Suprapubic skin (tissue), 4 donors: ENCODE measurements around the gene LSG1. TPM values are rescaled to one million over a fixed set of nuclear protein-coding genes. Genes with fewer than 3 reads are reported as not detected.

Source experiments
- DNase-seq, 2 donors: peaks; one replicate each; pipeline ENCODE4 v3.0.0-alpha.2; 2019; ENCODE audit warnings: low spot score in 2 of 2
- H3K27ac ChIP-seq: fragments of 200-600 bp; sonication (generic); one replicate; pipeline ENCODE4 v1.5.1; 2019
- H3K27me3 ChIP-seq: fragments of 200-600 bp; sonication (generic); one replicate; pipeline ENCODE4 v1.5.1; 2019
- H3K36me3 ChIP-seq: fragments of 200-600 bp; sonication (generic); one replicate; pipeline ENCODE4 v1.5.1; 2019
- H3K4me1 ChIP-seq: fragments of 200-600 bp; sonication (generic); one replicate; pipeline ENCODE4 v1.5.1; 2019
- H3K4me3 ChIP-seq: fragments of 200-600 bp; sonication (generic); one replicate; pipeline ENCODE4 v1.5.1; 2019; ENCODE audit warnings: mild to moderate bottlenecking
- H3K9me3 ChIP-seq: fragments of 200-600 bp; sonication (generic); one replicate; pipeline ENCODE4 v1.5.1; 2019
- EP300 ChIP-seq: sonication (generic); formaldehyde crosslinking; IDR thresholded peaks from one replicate; pipeline ENCODE4 v1.6.1; 2017; ENCODE audit warnings: antibody characterized with exemption
- POLR2A ChIP-seq, 2 donors: fragments of 450-650 bp; IDR thresholded peaks; one replicate each; pipeline ENCODE4 v1.6.1; 2017; ENCODE audit warnings: antibody characterized with exemption in 2 of 2, mild to moderate bottlenecking in 2 of 2, moderate library complexity in 2 of 2
- POLR2AphosphoS5 ChIP-seq, 3 donors: sonication (generic); formaldehyde crosslinking; IDR thresholded peaks; one replicate each; pipeline ENCODE4 v1.6.1; 2017; ENCODE audit warnings: antibody characterized with exemption in 3 of 3
- WGBS: methylation state at CpG from one replicate; pipeline ENCODE4 v1.1.5; 2018; 5-methylcytosine and 5-hydroxymethylcytosine counted together
- total RNA-seq, 4 donors: library from RNA; depleted of rRNA; stranded (reverse); fragments of >200 nt; gene quantifications; one replicate each; pipeline ENCODE4 v1.1.0, GENCODE V29; 2016
- TF ChIP-seq, protein P1 (sequence below), 2 donors: fragments of 200-600 bp in 1 of 2; fragments of 450-650 bp in 1 of 2; sonication (generic) in 1 of 2; IDR thresholded peaks; one replicate each; pipeline ENCODE4 v1.5.1; 2016 to 2019; ENCODE audit warnings: antibody characterized with exemption in 2 of 2, mild to moderate bottlenecking in 1 of 2, moderate library complexity in 1 of 2

LSG1 gene
- total RNA-seq, 4 donors from 2014 or later, result 51.7 to 86.5 (median 56.6) TPM

DNA sequence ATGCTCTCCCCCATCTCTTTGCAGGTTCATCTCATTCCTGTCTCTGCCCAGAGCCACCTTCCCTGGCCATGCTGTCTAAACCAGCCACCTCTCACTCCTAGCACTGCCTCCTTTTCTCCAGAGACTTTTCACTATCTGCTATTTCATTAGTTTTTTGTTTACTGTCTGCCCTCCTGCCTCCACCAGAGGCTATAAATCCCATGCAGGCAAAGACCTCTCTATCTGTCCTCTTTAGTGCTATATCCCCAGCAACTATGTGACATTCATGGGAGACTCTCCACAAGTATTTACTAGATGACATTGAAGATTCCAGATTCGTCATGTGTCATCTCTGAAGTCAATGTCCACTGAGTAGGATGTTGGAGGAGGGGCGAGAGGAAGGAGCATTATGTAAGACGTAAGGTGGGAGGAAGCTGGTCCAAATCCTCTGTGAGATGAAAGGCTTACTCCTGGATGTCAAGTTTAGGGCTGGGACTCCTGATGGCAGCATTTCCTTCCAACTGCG lies 10.2 kb upstream of the LSG1 start:
- Histone ChIP-seq H3K9me3 (no peaks in the 10 kb centered on the region), H3K36me3 (no peaks in the 10 kb centered on the region), H3K4me3 (no peak overlapping the region), H3K27me3 (peaks cover 4% of the 10 kb centered on the region), H3K4me1 (peaks cover 33% of the 10 kb centered on the region), H3K27ac (peak overlapping the region; percentile 64)
- TF ChIP-seq POLR2AphosphoS5 (IDR thresholded peaks at IDR 0.05) (no peak), POLR2A (IDR thresholded peaks at IDR 0.05) (no peak), EP300 (no peak)
- TF ChIP-seq, protein P1, sequence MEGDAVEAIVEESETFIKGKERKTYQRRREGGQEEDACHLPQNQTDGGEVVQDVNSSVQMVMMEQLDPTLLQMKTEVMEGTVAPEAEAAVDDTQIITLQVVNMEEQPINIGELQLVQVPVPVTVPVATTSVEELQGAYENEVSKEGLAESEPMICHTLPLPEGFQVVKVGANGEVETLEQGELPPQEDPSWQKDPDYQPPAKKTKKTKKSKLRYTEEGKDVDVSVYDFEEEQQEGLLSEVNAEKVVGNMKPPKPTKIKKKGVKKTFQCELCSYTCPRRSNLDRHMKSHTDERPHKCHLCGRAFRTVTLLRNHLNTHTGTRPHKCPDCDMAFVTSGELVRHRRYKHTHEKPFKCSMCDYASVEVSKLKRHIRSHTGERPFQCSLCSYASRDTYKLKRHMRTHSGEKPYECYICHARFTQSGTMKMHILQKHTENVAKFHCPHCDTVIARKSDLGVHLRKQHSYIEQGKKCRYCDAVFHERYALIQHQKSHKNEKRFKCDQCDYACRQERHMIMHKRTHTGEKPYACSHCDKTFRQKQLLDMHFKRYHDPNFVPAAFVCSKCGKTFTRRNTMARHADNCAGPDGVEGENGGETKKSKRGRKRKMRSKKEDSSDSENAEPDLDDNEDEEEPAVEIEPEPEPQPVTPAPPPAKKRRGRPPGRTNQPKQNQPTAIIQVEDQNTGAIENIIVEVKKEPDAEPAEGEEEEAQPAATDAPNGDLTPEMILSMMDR (IDR thresholded peaks at IDR 0.05), result no peak
- no peak for DNase-seq
- WGBS, result 30% methylated on average over 4 of the region's 4 CpGs

DNA sequence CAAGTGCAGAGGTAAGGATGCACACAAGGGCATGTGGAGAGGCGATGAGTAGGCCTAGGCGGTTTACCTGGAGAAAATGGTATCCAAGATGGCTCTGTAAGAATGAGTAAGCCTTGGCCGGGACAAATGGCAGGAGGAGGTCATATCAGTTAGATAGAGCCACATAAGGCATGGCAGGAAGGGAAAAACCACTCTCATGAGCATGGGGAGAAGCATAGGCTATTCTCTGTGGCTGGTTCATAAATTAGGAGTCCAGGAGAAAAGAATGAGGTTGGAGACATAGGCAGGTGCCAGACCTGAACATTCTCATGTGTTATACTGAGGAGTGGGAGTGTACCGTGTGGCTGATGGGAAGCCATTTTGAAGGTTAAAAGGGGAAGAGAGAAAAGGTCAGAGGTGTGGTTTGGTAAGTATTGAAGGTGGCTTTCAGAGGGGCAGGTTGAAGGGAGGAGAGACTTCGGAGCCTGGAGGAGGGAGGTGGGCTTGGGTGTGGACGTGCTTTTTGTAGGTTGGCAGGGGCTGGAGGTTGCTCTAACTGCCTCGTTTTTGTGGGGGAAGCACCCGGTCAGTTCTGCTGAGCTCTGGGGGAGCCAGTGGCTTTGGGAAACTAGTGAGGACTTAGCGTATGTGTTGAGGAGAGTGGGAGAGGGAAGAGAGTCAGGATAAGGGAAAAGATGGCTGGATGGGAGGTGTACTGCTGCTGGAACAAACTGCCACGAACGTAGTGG lies 9.1 kb upstream of the LSG1 start:
- WGBS, result 75% methylated on average over 11 of the region's 11 CpGs
- no peaks in the 10 kb centered on the region for H3K36me3 ChIP-seq
- no peaks in the 10 kb centered on the region for H3K27me3 ChIP-seq
- no peak overlapping the region for H3K27ac ChIP-seq
- peaks cover 21% of the 10 kb centered on the region for H3K4me1 ChIP-seq
- H3K4me3 ChIP-seq, result no peak overlapping the region
- TF ChIP-seq, protein P1 (IDR thresholded peaks at IDR 0.05), result no peak
- no peak for TF ChIP-seq POLR2A (IDR thresholded peaks at IDR 0.05)
- TF ChIP-seq POLR2AphosphoS5 (IDR thresholded peaks at IDR 0.05), result no peak
- TF ChIP-seq EP300, result no peak
- H3K9me3 ChIP-seq, result no peaks in the 10 kb centered on the region
- DNase-seq, result no peak

DNA sequence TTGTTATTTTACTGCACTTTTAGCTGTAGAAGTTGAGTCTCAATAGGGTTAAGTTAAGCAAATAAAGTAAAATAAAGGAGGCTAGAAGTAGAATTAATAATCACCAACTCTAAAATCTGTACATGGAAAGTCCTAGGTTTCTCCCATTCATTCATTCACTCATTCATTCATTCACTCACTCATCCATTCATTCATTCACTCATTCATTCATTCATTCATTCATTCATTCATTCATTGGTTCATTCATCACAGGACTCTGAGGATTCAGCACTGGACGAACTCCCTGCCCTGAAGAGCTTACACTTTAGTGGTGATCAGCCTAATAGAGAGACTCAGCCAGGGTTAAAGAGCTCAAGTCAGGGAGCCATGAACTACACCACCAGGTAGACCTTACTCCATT lies 4.5 kb upstream of the LSG1 start:
- no peak for DNase-seq
- no peaks in the 10 kb centered on the region for H3K27me3 ChIP-seq
- H3K4me3 ChIP-seq, result no peak overlapping the region
- no peaks in the 10 kb centered on the region for H3K36me3 ChIP-seq
- TF ChIP-seq POLR2A (IDR thresholded peaks at IDR 0.05) (no peak), EP300 (no peak), POLR2AphosphoS5 (IDR thresholded peaks at IDR 0.05) (no peak)
- TF ChIP-seq, protein P1 (IDR thresholded peaks at IDR 0.05), result no peak
- no peak overlapping the region for H3K27ac ChIP-seq
- no peaks in the 10 kb centered on the region for H3K9me3 ChIP-seq
- H3K4me1 ChIP-seq, result peaks cover 20% of the 10 kb centered on the region
- 75% methylated on average over 1 of the region's 1 CpG for WGBS

DNA sequence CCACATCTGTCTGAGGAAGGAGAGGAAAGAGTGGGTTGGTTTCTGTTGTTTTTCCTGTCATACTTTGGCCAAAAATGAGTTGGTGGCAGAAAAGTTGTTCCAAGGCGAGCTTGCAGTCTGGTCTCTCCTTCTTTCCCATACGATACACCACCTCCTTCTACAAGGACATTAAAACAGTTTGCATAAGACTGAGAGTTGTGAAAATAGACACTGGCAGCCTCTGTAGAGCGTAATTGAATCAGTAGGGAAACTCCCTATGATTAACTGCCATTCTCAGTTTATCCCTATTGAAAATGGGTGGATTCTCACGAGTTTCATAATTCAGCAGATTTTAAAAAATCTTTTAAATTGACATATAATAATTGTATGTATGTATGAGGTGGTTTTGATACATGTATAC lies 3.7 kb upstream of the LSG1 start:
- Histone ChIP-seq H3K4me1 (peaks cover 28% of the 10 kb centered on the region), H3K36me3 (no peaks in the 10 kb centered on the region), H3K4me3 (no peak overlapping the region), H3K9me3 (no peaks in the 10 kb centered on the region), H3K27ac (peak overlapping the region; percentile 70), H3K27me3 (no peaks in the 10 kb centered on the region)
- no peak for DNase-seq
- WGBS, result 30% methylated on average over 4 of the region's 4 CpGs
- TF ChIP-seq POLR2AphosphoS5 (IDR thresholded peaks at IDR 0.05), result no peak
- no peak for TF ChIP-seq EP300
- TF ChIP-seq POLR2A (IDR thresholded peaks at IDR 0.05), result no peak
- TF ChIP-seq, protein P1 (IDR thresholded peaks at IDR 0.05), result no peak

GRCh38 chr3:194675081-194675640 lies 3.2 kb upstream of the LSG1 start:
- peak overlapping the region; percentile 70 for H3K27ac ChIP-seq

More at GRCh38 chr3:194675081-194675640, 3.2 kb upstream of the LSG1 start:
- Histone ChIP-seq H3K4me1 (peaks cover 33% of the 10 kb centered on the region), H3K36me3 (no peaks in the 10 kb centered on the region), H3K4me3 (no peak overlapping the region), H3K9me3 (no peaks in the 10 kb centered on the region), H3K27me3 (no peaks in the 10 kb centered on the region)
- 45% methylated on average over 12 of the region's 12 CpGs for WGBS
- no peak for DNase-seq
- TF ChIP-seq POLR2AphosphoS5 (IDR thresholded peaks at IDR 0.05) (no peak), EP300 (no peak)
